ENCODE data around the gene VWA3B. TPM values are rescaled to one million over a fixed set of nuclear protein-coding genes. Genes with fewer than 3 reads are reported as not detected.

The VWA3B gene
- total RNA-seq, 1 experiment from 2014 or later: not detected

DNA sequence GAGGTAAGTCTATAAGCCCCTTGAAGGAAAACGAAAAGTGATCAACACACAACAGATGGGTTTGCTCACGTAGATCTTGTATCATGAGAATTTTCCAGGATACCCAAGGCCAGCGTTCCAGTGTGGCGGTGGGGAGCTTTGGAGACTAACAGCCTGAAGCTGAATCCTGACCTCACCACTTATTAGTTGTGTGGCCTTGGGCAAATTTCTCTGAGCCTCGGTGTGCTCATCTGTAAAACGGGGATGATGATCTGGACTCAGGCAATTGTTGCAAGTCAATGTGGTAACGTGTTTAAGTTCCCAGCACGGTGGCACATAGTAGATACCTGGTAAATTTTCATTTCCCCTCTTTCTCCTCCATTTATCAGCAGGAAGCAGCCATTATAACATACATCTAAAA, 68.3 kb downstream of the VWA3B start:
- whole genome bisulfite sequencing (ENCODE audit: extremely low coverage, insufficient read length, low lambda C conversion rate): no CpG with 5 or more reads among the region's 8 CpGs
- no peak overlapping the region for H2BK20ac ChIP-seq (ENCODE audit: low read depth, low read length, poor library complexity, severe bottlenecking)

More for the DNA sequence above, 68.3 kb downstream of the VWA3B start:
- H3K4me1 ChIP-seq (ENCODE audit: insufficient read depth, low read length): no peaks in the 10 kb centered on the region
- H3K14ac ChIP-seq (ENCODE audit: insufficient read depth, low read length): no peak overlapping the region
- Mint-ChIP-seq H3K27me3 (ENCODE audit: low read depth) (peaks cover 4% of the 10 kb centered on the region), H3K27ac (no peak overlapping the region), H3K4me1 (peaks cover 15 to 16% of the 10 kb centered on the region in 2 experiments), H3K9me3 (no peaks in the 10 kb centered on the region; a peak in 1 of 5 replicates), H3K4me3 (no peak overlapping the region), H3K36me3 (ENCODE audit: insufficient read depth in 1 of 3, low read depth in 3 of 3) (no peaks in the 10 kb centered on the region)
- H4K5ac ChIP-seq (ENCODE audit: insufficient read length, low read depth, low read length): no peak overlapping the region
- H3T11ph ChIP-seq (ENCODE audit: low read length): no peak overlapping the region
- no peak for DNase-seq
- no peaks in the 10 kb centered on the region for H3K9me3 ChIP-seq (ENCODE audit: control insufficient read depth, low read depth, low read length)
- no peak overlapping the region for H4K8ac ChIP-seq (replicated peaks; ENCODE audit: insufficient read length, low read depth, low read length)
- H3K18ac ChIP-seq (ENCODE audit: insufficient read length, low read depth, low read length): no peak overlapping the region
- no peak overlapping the region for H3K27ac ChIP-seq (ENCODE audit: insufficient read length, low read depth, low read length)
- no peaks in the 10 kb centered on the region for H4K20me1 ChIP-seq (ENCODE audit: control insufficient read depth, insufficient read depth, insufficient read length)
- H3K4ac ChIP-seq (ENCODE audit: low read depth, low read length): no peak overlapping the region
- H3K79me2 ChIP-seq (ENCODE audit: insufficient read depth, low read length): no peaks in the 10 kb centered on the region
- H2BK120ac ChIP-seq (ENCODE audit: low read depth, low read length, poor library complexity, severe bottlenecking): no peak overlapping the region
- H2BK5ac ChIP-seq (ENCODE audit: insufficient read length, low read length): no peak overlapping the region
- no peak overlapping the region for H2AK5ac ChIP-seq (ENCODE audit: insufficient read length, low read length)
- no peak overlapping the region for H3K9ac ChIP-seq (ENCODE audit: extremely low read depth, insufficient read length, low read length)
- H3K79me1 ChIP-seq (ENCODE audit: insufficient read depth, low read depth, low read length, poor library complexity, severe bottlenecking): no peaks in the 10 kb centered on the region
- H4K91ac ChIP-seq (ENCODE audit: insufficient read length, low read depth, low read length): no peak overlapping the region
- H2BK15ac ChIP-seq (ENCODE audit: low read depth, low read length): no peak overlapping the region
- H2AFZ ChIP-seq (ENCODE audit: low read length): no peak overlapping the region
- H3K56ac ChIP-seq (ENCODE audit: insufficient read length, low read depth, low read length): no peak overlapping the region
- H3K23ac ChIP-seq (ENCODE audit: insufficient read length, low read depth, low read length): no peak overlapping the region
- H2BK12ac ChIP-seq (ENCODE audit: insufficient read length, low read depth, low read length): no peak overlapping the region
- TF ChIP-seq, protein P1, sequence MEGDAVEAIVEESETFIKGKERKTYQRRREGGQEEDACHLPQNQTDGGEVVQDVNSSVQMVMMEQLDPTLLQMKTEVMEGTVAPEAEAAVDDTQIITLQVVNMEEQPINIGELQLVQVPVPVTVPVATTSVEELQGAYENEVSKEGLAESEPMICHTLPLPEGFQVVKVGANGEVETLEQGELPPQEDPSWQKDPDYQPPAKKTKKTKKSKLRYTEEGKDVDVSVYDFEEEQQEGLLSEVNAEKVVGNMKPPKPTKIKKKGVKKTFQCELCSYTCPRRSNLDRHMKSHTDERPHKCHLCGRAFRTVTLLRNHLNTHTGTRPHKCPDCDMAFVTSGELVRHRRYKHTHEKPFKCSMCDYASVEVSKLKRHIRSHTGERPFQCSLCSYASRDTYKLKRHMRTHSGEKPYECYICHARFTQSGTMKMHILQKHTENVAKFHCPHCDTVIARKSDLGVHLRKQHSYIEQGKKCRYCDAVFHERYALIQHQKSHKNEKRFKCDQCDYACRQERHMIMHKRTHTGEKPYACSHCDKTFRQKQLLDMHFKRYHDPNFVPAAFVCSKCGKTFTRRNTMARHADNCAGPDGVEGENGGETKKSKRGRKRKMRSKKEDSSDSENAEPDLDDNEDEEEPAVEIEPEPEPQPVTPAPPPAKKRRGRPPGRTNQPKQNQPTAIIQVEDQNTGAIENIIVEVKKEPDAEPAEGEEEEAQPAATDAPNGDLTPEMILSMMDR (conservative IDR thresholded peaks at IDR 0.05): no peak
- H3K23me2 ChIP-seq (ENCODE audit: insufficient read length, low read depth, low read length, poor library complexity, severe bottlenecking): no peaks in the 10 kb centered on the region
- no peak overlapping the region for H3K4me2 ChIP-seq (ENCODE audit: insufficient read depth, insufficient read length, low read length)
- H3K27me3 ChIP-seq (ENCODE audit: insufficient read depth, low read length): no peaks in the 10 kb centered on the region
